Skeletal muscle cell (primary cell): ENCODE data around the gene RRP1.

ENCODE experiments used
- DNase-seq: peaks from one replicate; pipeline ENCODE4 v3.0.0-alpha.2; 2010; ENCODE audit warnings: low read depth
- H3K4me3 ChIP-seq: 2 replicates; pipeline ENCODE4 v1.5.1; 2011; ENCODE audit warnings: low read depth, mild to moderate bottlenecking, control low read depth, low read length, moderate library complexity

The RRP1 gene

GRCh38 chr21:43853851-43854772 lies 64.7 kb downstream of the RRP1 start:
- DNase-seq, result no peak
- H3K4me3 ChIP-seq, result no peak overlapping the region
